Vagina (tissue), 2 donors: ENCODE measurements around the gene EPHB1. TPM values are rescaled to one million over a fixed set of nuclear protein-coding genes. Genes with fewer than 3 reads are reported as not detected.

Experiments used
- DNase-seq, 2 donors: peaks; one replicate each; pipeline ENCODE4 v3.0.0-alpha.2; 2017; ENCODE audit errors: extremely low spot score in 2 of 2
- H3K27ac ChIP-seq: fragments of 200-600 bp; sonication (generic); one replicate; pipeline ENCODE4 v1.5.1; 2019
- H3K27me3 ChIP-seq: fragments of 200-600 bp; sonication (generic); one replicate; pipeline ENCODE4 v1.5.1; 2019
- H3K36me3 ChIP-seq, 2 donors: fragments of 200-600 bp; sonication (generic); one replicate each; pipeline ENCODE4 v1.5.1; 2017 to 2019
- H3K4me1 ChIP-seq: fragments of 200-600 bp; sonication (generic); one replicate; pipeline ENCODE4 v1.5.1; 2019
- H3K4me3 ChIP-seq, 2 donors: fragments of 200-600 bp; sonication (generic); 1 replicate in 1 of 2; 2 replicates in 1 of 2; pipeline ENCODE4 v1.5.1; 2016 to 2019
- H3K9me3 ChIP-seq: fragments of 200-600 bp; sonication (generic); one replicate; pipeline ENCODE4 v1.5.1; 2019
- CTCF ChIP-seq, 3 experiments: fragments of 450-650 bp in 2 of 3; fragments of 200-600 bp in 1 of 3; sonication (generic) in 1 of 3; IDR thresholded peaks; one replicate each; pipeline ENCODE4 v1.5.1; 2017 to 2019; ENCODE audit warnings: antibody characterized with exemption in 3 of 3, mild to moderate bottlenecking in 2 of 3, moderate library complexity in 2 of 3
- POLR2A ChIP-seq, 2 donors: fragments of 450-650 bp; IDR thresholded peaks; one replicate each; pipeline ENCODE4 v1.6.1; 2017; ENCODE audit warnings: antibody characterized with exemption in 2 of 2, mild to moderate bottlenecking in 2 of 2, moderate library complexity in 2 of 2
- POLR2AphosphoS5 ChIP-seq, 2 donors: sonication (generic); formaldehyde crosslinking; IDR thresholded peaks; one replicate each; pipeline ENCODE4 v1.9.0; 2017; ENCODE audit warnings: antibody characterized with exemption in 2 of 2, mild to moderate bottlenecking in 2 of 2, low read depth in 1 of 2; ENCODE audit not compliant: insufficient read depth in 1 of 2
- intact Hi-C: fragments of 100-400 bp; cut with DNase I; formaldehyde crosslinking; loops from one replicate; pipeline ENCODE4 v1.15.1; 2023
- total RNA-seq: library from RNA; depleted of rRNA; stranded (reverse); fragments of >200 nt; gene quantifications from one replicate; pipeline ENCODE4 v1.2.3, GENCODE V29; 2016

The EPHB1 gene
- total RNA-seq, 1 donor from 2014 or later: 2.2 TPM

DNA sequence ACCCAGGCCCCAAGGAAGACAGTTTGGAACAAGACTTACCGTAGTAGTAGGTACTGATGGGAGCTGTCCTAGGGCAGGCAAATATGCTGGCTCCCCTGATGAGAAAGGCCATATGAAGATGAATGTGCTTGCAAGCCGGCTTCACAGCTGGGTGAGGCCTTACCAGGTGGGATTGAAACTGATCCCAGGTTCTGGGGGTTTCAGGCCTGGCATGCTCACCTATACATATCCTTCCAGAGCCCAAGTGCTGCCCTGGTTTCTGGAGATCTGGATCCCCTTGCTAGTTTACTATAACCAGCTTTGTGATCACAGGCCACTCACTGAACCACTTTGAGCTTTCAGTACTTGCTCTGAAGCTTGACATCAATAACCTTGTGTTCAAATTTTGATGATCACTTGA is 274.3 kb downstream of the EPHB1 start:
- no peaks in the 10 kb centered on the region for H3K9me3 ChIP-seq
- TF ChIP-seq POLR2AphosphoS5 (IDR thresholded peaks at IDR 0.05; ENCODE audit: insufficient read depth in 1 of 2, low read depth in 1 of 2) (no peak), POLR2A (IDR thresholded peaks at IDR 0.05) (no peak), CTCF (IDR thresholded peaks at IDR 0.05) (no peak)
- H3K27me3 ChIP-seq: no peaks in the 10 kb centered on the region
- no peaks in the 10 kb centered on the region for H3K36me3 ChIP-seq
- no peaks in the 10 kb centered on the region for H3K4me1 ChIP-seq
- no peak overlapping the region for H3K27ac ChIP-seq
- peak in 1 of 2 donors; percentile 27 for DNase-seq
- intact Hi-C loops: no loop called here
- H3K4me3 ChIP-seq: no peak overlapping the region

- intact Hi-C loops: no loop called here
- H3K9me3 ChIP-seq: no peaks in the 10 kb centered on the region
- H3K4me3 ChIP-seq: no peak overlapping the region
- no peaks in the 10 kb centered on the region for H3K36me3 ChIP-seq
- H3K4me1 ChIP-seq: no peaks in the 10 kb centered on the region
- peak in 1 of 2 donors; percentile 10 for DNase-seq
- no peak overlapping the region for H3K27ac ChIP-seq
- H3K27me3 ChIP-seq: no peaks in the 10 kb centered on the region
- TF ChIP-seq POLR2AphosphoS5 (IDR thresholded peaks at IDR 0.05; ENCODE audit: insufficient read depth in 1 of 2, low read depth in 1 of 2) (no peak), CTCF (IDR thresholded peaks at IDR 0.05) (no peak), POLR2A (IDR thresholded peaks at IDR 0.05) (no peak)
These were observed 276.4 kb downstream of the EPHB1 start for GRCh38 chr3:135071483-135071882.

DNA sequence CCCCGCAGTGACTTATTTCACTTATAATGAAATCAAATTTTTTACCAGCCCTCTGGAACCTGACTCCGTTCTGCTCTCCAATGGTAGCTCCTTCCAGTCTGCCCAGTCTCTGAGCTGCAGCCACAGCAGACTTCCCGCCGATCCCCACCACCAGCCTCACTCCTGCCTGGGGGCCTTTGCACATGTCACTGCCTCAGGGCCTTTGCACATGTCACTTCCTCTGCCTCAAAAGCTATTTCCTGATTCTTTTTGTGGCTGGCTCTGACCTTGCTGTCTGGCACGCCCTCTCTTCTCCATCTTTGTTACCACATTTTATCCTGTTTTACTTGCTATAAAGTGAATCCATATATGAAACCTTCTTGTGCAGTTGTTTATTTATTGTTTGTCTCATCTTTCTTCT is 277.4 kb downstream of the EPHB1 start:
- Histone ChIP-seq H3K36me3 (no peaks in the 10 kb centered on the region), H3K9me3 (no peaks in the 10 kb centered on the region), H3K27ac (no peak overlapping the region), H3K4me3 (no peak overlapping the region), H3K27me3 (no peaks in the 10 kb centered on the region), H3K4me1 (no peaks in the 10 kb centered on the region)
- TF ChIP-seq POLR2AphosphoS5 (IDR thresholded peaks at IDR 0.05; ENCODE audit: insufficient read depth in 1 of 2, low read depth in 1 of 2) (no peak), CTCF (IDR thresholded peaks at IDR 0.05) (no peak), POLR2A (IDR thresholded peaks at IDR 0.05) (no peak)
- intact Hi-C loops: no loop called here
- peak in 1 of 2 donors; percentile 29 for DNase-seq

- Histone ChIP-seq H3K4me1 (no peaks in the 10 kb centered on the region), H3K27me3 (no peaks in the 10 kb centered on the region), H3K36me3 (no peaks in the 10 kb centered on the region), H3K9me3 (no peaks in the 10 kb centered on the region), H3K27ac (no peak overlapping the region), H3K4me3 (no peak overlapping the region)
- DNase-seq: peak in 1 of 2 donors; percentile 52
- intact Hi-C loops: no loop called here
- TF ChIP-seq CTCF (IDR thresholded peaks at IDR 0.05): no peak
- TF ChIP-seq POLR2A (IDR thresholded peaks at IDR 0.05): no peak
- TF ChIP-seq POLR2AphosphoS5 (IDR thresholded peaks at IDR 0.05; ENCODE audit: insufficient read depth in 1 of 2, low read depth in 1 of 2): no peak
These were observed 280.1 kb downstream of the EPHB1 start for GRCh38 chr3:135075157-135075556.

GRCh38 chr3:135076341-135076740 is 281.3 kb downstream of the EPHB1 start:
- Histone ChIP-seq H3K9me3 (no peaks in the 10 kb centered on the region), H3K4me1 (no peaks in the 10 kb centered on the region), H3K36me3 (no peaks in the 10 kb centered on the region), H3K27ac (no peak overlapping the region), H3K4me3 (no peak overlapping the region), H3K27me3 (no peaks in the 10 kb centered on the region)
- intact Hi-C loops: no loop called here
- DNase-seq: no peak
- TF ChIP-seq POLR2AphosphoS5 (IDR thresholded peaks at IDR 0.05; ENCODE audit: insufficient read depth in 1 of 2, low read depth in 1 of 2) (no peak), CTCF (IDR thresholded peaks at IDR 0.05) (no peak), POLR2A (IDR thresholded peaks at IDR 0.05) (no peak)
